Esophagus muscularis mucosa (tissue), 2 donors: ENCODE data around the gene HLA-DMA.

Experiments
- POLR2A ChIP-seq: fragments of 450-650 bp; IDR thresholded peaks from one replicate; pipeline ENCODE4 v1.6.1; 2017; ENCODE audit warnings: antibody characterized with exemption, moderate library complexity, mild to moderate bottlenecking, low read depth
- POLR2AphosphoS5 ChIP-seq, 2 donors: sonication (generic); formaldehyde crosslinking; IDR thresholded peaks; one replicate each; pipeline ENCODE4 v1.6.1; 2017; ENCODE audit warnings: antibody characterized with exemption in 2 of 2

GRCh38 chr6:32983964-32984621 lies 31.2 kb upstream of the HLA-DMA start:
- TF ChIP-seq POLR2A: no peak
- no peak for TF ChIP-seq POLR2AphosphoS5 (IDR thresholded peaks at IDR 0.05)
